ENCODE results near the gene ZNF714.

ZNF714 gene

DNA sequence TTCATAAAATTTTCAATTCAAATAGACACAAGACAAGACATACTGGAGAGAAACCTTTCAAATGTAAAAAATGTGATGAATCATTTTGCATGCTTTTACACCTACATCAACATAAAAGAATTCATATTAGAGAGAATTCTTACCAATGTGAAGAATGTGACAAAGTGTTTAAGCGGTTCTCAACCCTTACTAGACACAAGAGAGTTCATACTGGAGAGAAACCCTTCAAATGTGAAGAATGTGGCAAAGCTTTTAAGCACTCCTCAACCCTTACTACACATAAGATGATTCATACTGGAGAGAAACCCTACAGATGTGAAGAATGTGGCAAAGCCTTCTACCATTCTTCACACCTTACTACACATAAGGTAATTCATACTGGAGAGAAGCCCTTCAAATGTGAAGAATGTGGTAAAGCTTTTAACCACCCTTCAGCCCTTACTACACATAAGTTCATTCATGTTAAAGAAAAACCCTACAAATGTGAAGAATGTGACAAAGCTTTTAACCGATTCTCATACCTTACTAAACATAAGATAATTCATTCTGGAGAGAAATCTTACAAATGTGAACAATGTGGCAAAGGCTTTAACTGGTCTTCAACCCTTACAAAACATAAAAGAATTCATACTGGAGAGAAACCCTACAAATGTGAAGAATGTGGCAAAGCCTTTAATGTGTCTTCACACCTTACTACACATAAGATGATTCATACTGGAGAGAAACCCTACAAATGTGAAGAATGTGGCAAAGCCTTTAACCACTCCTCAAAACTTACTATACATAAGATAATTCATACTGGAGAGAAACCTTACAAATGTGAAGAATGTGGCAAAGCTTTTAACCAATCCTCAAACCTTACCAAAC is 35.3 kb downstream of the ZNF714 start:
- no peak for DNase-seq (ENCODE audit: extremely low read depth, insufficient read length)
- Histone ChIP-seq H3K27me3 (replicated peaks; ENCODE audit: control insufficient read depth, insufficient read depth, low read length) (no peaks in the 10 kb centered on the region), H3K36me3 (ENCODE audit: control insufficient read depth, insufficient read depth, low read length) (peaks cover 3% of the 10 kb centered on the region; the same call in 1 of the 2 replicates), H3K4me3 (replicated peaks; ENCODE audit: low read depth, low read length) (no peak overlapping the region)
- TF ChIP-seq, protein P1, sequence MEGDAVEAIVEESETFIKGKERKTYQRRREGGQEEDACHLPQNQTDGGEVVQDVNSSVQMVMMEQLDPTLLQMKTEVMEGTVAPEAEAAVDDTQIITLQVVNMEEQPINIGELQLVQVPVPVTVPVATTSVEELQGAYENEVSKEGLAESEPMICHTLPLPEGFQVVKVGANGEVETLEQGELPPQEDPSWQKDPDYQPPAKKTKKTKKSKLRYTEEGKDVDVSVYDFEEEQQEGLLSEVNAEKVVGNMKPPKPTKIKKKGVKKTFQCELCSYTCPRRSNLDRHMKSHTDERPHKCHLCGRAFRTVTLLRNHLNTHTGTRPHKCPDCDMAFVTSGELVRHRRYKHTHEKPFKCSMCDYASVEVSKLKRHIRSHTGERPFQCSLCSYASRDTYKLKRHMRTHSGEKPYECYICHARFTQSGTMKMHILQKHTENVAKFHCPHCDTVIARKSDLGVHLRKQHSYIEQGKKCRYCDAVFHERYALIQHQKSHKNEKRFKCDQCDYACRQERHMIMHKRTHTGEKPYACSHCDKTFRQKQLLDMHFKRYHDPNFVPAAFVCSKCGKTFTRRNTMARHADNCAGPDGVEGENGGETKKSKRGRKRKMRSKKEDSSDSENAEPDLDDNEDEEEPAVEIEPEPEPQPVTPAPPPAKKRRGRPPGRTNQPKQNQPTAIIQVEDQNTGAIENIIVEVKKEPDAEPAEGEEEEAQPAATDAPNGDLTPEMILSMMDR (IDR thresholded peaks at IDR 0.05; ENCODE audit: insufficient read depth, low read length, poor library complexity, severe bottlenecking), result no peak

DNA sequence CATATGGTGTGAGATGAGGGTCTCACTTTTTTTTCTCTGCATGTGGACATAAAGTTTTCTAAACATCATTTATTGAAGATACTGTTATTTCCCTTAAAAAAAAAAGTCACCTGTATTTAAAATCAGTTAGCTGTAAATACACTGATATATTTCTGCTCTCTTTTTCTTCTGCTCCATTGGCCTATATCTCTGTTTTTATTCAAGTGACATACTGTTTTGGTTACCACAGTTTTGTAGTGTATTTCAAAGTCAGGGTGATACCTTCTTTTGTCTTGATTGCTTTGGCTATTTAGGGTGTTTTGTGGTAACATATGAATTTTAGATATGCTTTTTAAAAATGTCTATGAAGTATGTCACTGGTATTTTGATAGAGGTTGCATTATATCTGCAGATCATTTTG is 44.1 kb downstream of the ZNF714 start:
- H3K36me3 ChIP-seq (ENCODE audit: control insufficient read depth, insufficient read depth, low read length), result no peaks in the 10 kb centered on the region
- no peak overlapping the region for H3K4me3 ChIP-seq (replicated peaks; ENCODE audit: low read depth, low read length)
- H3K27me3 ChIP-seq (replicated peaks; ENCODE audit: control insufficient read depth, insufficient read depth, low read length), result no peaks in the 10 kb centered on the region
- TF ChIP-seq, protein P1 (IDR thresholded peaks at IDR 0.05; ENCODE audit: insufficient read depth, low read length, poor library complexity, severe bottlenecking), result no peak
- DNase-seq (ENCODE audit: extremely low read depth, insufficient read length), result no peak

- Histone ChIP-seq H3K27me3 (replicated peaks; ENCODE audit: control insufficient read depth, insufficient read depth, low read length) (no peaks in the 10 kb centered on the region), H3K36me3 (ENCODE audit: control insufficient read depth, insufficient read depth, low read length) (no peaks in the 10 kb centered on the region), H3K4me3 (replicated peaks; ENCODE audit: low read depth, low read length) (no peak overlapping the region)
- no peak for DNase-seq (ENCODE audit: extremely low read depth, insufficient read length)
- TF ChIP-seq, protein P1 (IDR thresholded peaks at IDR 0.05; ENCODE audit: insufficient read depth, low read length, poor library complexity, severe bottlenecking), result no peak
These were observed 45.0 kb downstream of the ZNF714 start for GRCh38 chr19:21127001-21127400.

GRCh38 chr19:21127898-21128297 is 45.9 kb downstream of the ZNF714 start:
- Histone ChIP-seq H3K27me3 (replicated peaks; ENCODE audit: control insufficient read depth, insufficient read depth, low read length) (no peaks in the 10 kb centered on the region), H3K4me3 (replicated peaks; ENCODE audit: low read depth, low read length) (no peak overlapping the region), H3K36me3 (ENCODE audit: control insufficient read depth, insufficient read depth, low read length) (no peaks in the 10 kb centered on the region)
- TF ChIP-seq, protein P1 (IDR thresholded peaks at IDR 0.05; ENCODE audit: insufficient read depth, low read length, poor library complexity, severe bottlenecking), result no peak
- no peak for DNase-seq (ENCODE audit: extremely low read depth, insufficient read length)

- no peak overlapping the region for H3K4me3 ChIP-seq (replicated peaks; ENCODE audit: low read depth, low read length)
- H3K27me3 ChIP-seq (replicated peaks; ENCODE audit: control insufficient read depth, insufficient read depth, low read length), result no peaks in the 10 kb centered on the region
- no peak for DNase-seq (ENCODE audit: extremely low read depth, insufficient read length)
- H3K36me3 ChIP-seq (ENCODE audit: control insufficient read depth, insufficient read depth, low read length), result no peaks in the 10 kb centered on the region
- TF ChIP-seq, protein P1 (IDR thresholded peaks at IDR 0.05; ENCODE audit: insufficient read depth, low read length, poor library complexity, severe bottlenecking), result no peak
These were observed 47.1 kb downstream of the ZNF714 start for GRCh38 chr19:21128901-21129698.
